Measurements from ENCODE around the gene UNC13A.

DNA sequence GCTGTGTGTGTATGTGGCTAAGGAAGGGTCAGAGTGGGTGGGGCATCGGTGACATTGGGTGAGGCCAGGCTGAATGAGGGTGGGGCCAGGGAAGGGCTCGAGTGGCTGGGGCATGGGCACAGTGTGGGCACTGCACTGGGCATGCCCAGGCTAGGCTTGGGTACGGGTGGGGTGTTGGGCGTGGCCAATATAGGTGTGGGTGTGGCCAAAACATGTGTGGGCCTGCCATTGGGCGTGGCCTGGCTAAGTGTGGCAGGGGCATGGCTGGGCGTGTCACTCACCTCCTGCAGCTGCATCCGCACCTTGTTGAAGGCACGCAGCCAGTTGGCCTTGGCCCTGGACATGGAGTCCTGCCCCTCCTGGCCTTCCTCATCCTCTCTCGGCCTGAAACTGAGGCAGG lies 33.2 kb downstream of the UNC13A start:
- TF ChIP-seq, protein P1, sequence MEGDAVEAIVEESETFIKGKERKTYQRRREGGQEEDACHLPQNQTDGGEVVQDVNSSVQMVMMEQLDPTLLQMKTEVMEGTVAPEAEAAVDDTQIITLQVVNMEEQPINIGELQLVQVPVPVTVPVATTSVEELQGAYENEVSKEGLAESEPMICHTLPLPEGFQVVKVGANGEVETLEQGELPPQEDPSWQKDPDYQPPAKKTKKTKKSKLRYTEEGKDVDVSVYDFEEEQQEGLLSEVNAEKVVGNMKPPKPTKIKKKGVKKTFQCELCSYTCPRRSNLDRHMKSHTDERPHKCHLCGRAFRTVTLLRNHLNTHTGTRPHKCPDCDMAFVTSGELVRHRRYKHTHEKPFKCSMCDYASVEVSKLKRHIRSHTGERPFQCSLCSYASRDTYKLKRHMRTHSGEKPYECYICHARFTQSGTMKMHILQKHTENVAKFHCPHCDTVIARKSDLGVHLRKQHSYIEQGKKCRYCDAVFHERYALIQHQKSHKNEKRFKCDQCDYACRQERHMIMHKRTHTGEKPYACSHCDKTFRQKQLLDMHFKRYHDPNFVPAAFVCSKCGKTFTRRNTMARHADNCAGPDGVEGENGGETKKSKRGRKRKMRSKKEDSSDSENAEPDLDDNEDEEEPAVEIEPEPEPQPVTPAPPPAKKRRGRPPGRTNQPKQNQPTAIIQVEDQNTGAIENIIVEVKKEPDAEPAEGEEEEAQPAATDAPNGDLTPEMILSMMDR (IDR thresholded peaks at IDR 0.05) = no peak
- TF ChIP-seq POLR2A (IDR thresholded peaks at IDR 0.05) = no peak
